ENCODE results near the gene HSPA14. TPM values are rescaled to one million over a fixed set of nuclear protein-coding genes. Genes with fewer than 3 reads are reported as not detected.

The HSPA14 gene
- 14.9 TPM for polyA plus RNA-seq
- long read RNA-seq, donor 1, partial matches to known transcripts = 0 of 2 reads
- long read RNA-seq, donor 1, other reads (novel, unspliced or antisense) = 0 of 2 reads
- long read RNA-seq, donor 2, transcript HSPA14-201 (14 exons, 1,904 nt) = major isoform, 6 of 11 reads
- long read RNA-seq, donor 2, partial matches to known transcripts = 5 of 11 reads
- long read RNA-seq, donor 2, other reads (novel, unspliced or antisense) = 0 of 11 reads
- long read RNA-seq, donor 3 = 0 reads
- long read RNA-seq, donor 4 = 0 reads
- long read RNA-seq, donor 5, partial matches to known transcripts = 0 of 2 reads
- long read RNA-seq, donor 5, other reads (novel, unspliced or antisense) = 0 of 2 reads
- long read RNA-seq, donor 6, partial matches to known transcripts = 5 of 8 reads
- long read RNA-seq, donor 6, other reads (novel, unspliced or antisense) = 0 of 8 reads
- long read RNA-seq, donor 7, partial matches to known transcripts = 0 of 4 reads
- long read RNA-seq, donor 7, other reads (novel, unspliced or antisense) = 0 of 4 reads
- long read RNA-seq, donor 8, partial matches to known transcripts = 12 of 16 reads
- long read RNA-seq, donor 8, other reads (novel, unspliced or antisense) = 0 of 16 reads
- long read RNA-seq, donor 9, partial matches to known transcripts = 7 of 7 reads
- long read RNA-seq, donor 9, other reads (novel, unspliced or antisense) = 0 of 7 reads
- long read RNA-seq, donor 10, partial matches to known transcripts = 0 of 1 reads
- long read RNA-seq, donor 10, other reads (novel, unspliced or antisense) = 0 of 1 reads
- long read RNA-seq, donor 11, partial matches to known transcripts = 0 of 2 reads
- long read RNA-seq, donor 11, other reads (novel, unspliced or antisense) = 0 of 2 reads

DNA sequence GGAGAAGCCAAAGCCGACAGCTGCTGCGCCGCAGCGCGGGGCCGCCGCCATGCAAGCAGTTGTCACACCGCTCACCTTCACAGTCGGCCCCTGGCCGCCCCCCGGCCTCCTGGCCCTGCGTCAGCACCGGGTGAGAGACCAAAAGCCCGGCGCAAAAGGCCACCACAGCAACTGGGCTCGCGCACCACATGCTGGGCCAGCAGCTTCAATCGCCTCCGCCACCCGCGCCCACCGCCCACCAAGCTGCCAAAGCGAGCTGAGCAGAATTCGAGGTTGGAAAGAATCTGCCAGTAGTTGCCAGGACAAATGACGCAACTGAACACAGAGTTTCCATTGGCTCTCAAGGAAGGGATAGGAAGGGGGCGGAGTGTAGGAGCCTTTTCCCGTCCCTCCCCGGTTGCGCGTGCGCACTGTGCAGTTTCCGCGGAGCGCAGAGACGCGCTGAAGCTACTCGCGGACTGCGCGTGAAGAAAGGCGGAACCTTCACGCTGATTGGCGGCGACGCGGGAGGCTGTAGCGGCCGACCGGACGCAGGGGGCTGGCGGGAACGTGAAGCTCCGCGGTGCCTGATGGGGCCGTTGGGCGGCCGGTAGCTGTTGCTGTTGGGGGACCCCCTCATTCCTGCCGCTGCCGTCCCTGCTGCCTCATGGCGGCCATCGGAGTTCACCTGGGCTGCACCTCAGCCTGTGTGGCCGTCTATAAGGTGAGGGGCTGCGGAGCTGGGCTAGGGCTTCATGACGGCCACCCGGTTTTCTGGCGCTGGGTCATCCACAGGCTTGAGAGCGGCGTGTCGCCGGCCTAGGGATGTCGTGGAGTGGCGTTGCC lies at the start of gene HSPA14, which contains the start of the genes CDNF and MSANTD7:
Gene HSPA14 (plus strand): TSS at position 550 of the 825 bp plus-strand sequence. CDS start 97 bp downstream, at position 647.
Gene CDNF (minus strand): TSS at position 281 of the 825 bp plus-strand sequence. CDS start 91 bp downstream, at position 190.
Gene MSANTD7 (plus strand): TSS at position 550 of the 825 bp plus-strand sequence. CDS start 3,979 bp downstream, outside the sequence.
- no CpG with 5 or more reads among the region's 72 CpGs for WGBS (ENCODE audit: insufficient coverage, low lambda C conversion rate)

DNA sequence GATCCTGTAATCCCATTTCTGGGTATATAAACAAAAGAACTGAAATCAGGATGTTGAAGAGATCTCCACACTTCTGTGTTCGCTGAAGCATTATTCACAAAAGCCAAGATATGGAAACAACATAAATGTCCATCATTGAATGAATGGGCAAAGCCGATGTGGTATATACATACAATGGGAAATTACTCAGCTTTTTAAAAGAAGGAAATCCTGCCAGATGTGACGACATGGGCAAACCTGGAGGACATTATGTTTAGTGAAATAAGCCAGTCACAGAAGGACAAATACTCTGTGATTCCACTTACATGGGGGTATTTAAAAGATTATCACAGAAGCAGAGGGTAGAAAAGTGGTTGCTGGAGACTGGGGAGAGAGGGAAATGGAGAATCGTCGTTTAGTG lies 39.5 kb upstream of the HSPA14 start:
- no peak overlapping the region for H3K4me3 ChIP-seq (ENCODE audit: low read length)
- H3K27me3 ChIP-seq (ENCODE audit: control insufficient read depth, insufficient read depth, low read length) = peaks cover 4% of the 10 kb centered on the region
- WGBS (ENCODE audit: insufficient coverage, low lambda C conversion rate) = 76% methylated on average over 3 of the region's 5 CpGs
- H3K27ac ChIP-seq (ENCODE audit: low read length) = no peak overlapping the region
- DNase-seq = no peak
- H3K9me3 ChIP-seq (ENCODE audit: control insufficient read depth, low read depth, low read length) = no peaks in the 10 kb centered on the region
- H3K36me3 ChIP-seq (ENCODE audit: control insufficient read depth, insufficient read depth, low read length) = no peaks in the 10 kb centered on the region
- no peaks in the 10 kb centered on the region for H3K4me1 ChIP-seq (ENCODE audit: control insufficient read depth, insufficient read depth, low read length)

More for the DNA sequence above, at the start of gene HSPA14, which contains the start of the genes CDNF and MSANTD7:
- Histone ChIP-seq H3K9me3 (ENCODE audit: control insufficient read depth, low read depth, low read length) (no peaks in the 10 kb centered on the region), H3K4me1 (ENCODE audit: control insufficient read depth, insufficient read depth, low read length) (no peaks in the 10 kb centered on the region), H3K4me3 (ENCODE audit: low read length) (peak within 1 kb of the TSS; percentile 93), H3K27ac (ENCODE audit: low read length) (peak within 1 kb of the TSS; percentile 97), H3K27me3 (ENCODE audit: control insufficient read depth, insufficient read depth, low read length) (no peaks in the 10 kb centered on the region), H3K36me3 (ENCODE audit: control insufficient read depth, insufficient read depth, low read length) (peaks cover 20% of the 10 kb centered on the region)
- peak; percentile 100 for DNase-seq

- Histone ChIP-seq H3K4me1 (ENCODE audit: control insufficient read depth, insufficient read depth, low read length) (no peaks in the 10 kb centered on the region), H3K27me3 (ENCODE audit: control insufficient read depth, insufficient read depth, low read length) (peaks cover 4% of the 10 kb centered on the region), H3K36me3 (ENCODE audit: control insufficient read depth, insufficient read depth, low read length) (no peaks in the 10 kb centered on the region), H3K9me3 (ENCODE audit: control insufficient read depth, low read depth, low read length) (no peaks in the 10 kb centered on the region), H3K4me3 (ENCODE audit: low read length) (no peak overlapping the region), H3K27ac (ENCODE audit: low read length) (no peak overlapping the region)
- WGBS (ENCODE audit: insufficient coverage, low lambda C conversion rate) = no CpG with 5 or more reads among the region's 1 CpG
- DNase-seq = no peak
Observed at GRCh38 chr10:14800397-14800796, 37.7 kb upstream of the HSPA14 start.

GRCh38 chr10:14801723-14802122 lies 36.4 kb upstream of the HSPA14 start:
- no CpG with 5 or more reads among the region's 5 CpGs for WGBS (ENCODE audit: insufficient coverage, low lambda C conversion rate)
- peak; percentile 5 to 13 for DNase-seq
- Histone ChIP-seq H3K4me3 (ENCODE audit: low read length) (no peak overlapping the region), H3K9me3 (ENCODE audit: control insufficient read depth, low read depth, low read length) (no peaks in the 10 kb centered on the region), H3K27me3 (ENCODE audit: control insufficient read depth, insufficient read depth, low read length) (peaks cover 4% of the 10 kb centered on the region), H3K4me1 (ENCODE audit: control insufficient read depth, insufficient read depth, low read length) (no peaks in the 10 kb centered on the region), H3K36me3 (ENCODE audit: control insufficient read depth, insufficient read depth, low read length) (no peaks in the 10 kb centered on the region), H3K27ac (ENCODE audit: low read length) (no peak overlapping the region)

- Histone ChIP-seq H3K9me3 (ENCODE audit: control insufficient read depth, low read depth, low read length) (no peaks in the 10 kb centered on the region), H3K27ac (ENCODE audit: low read length) (no peak overlapping the region), H3K36me3 (ENCODE audit: control insufficient read depth, insufficient read depth, low read length) (no peaks in the 10 kb centered on the region), H3K27me3 (ENCODE audit: control insufficient read depth, insufficient read depth, low read length) (peaks cover 4% of the 10 kb centered on the region), H3K4me1 (ENCODE audit: control insufficient read depth, insufficient read depth, low read length) (no peaks in the 10 kb centered on the region), H3K4me3 (ENCODE audit: low read length) (no peak overlapping the region)
- no peak for DNase-seq
- WGBS (ENCODE audit: insufficient coverage, low lambda C conversion rate) = 40% methylated on average over 1 of the region's 1 CpG
Observed at GRCh38 chr10:14803827-14804226, 34.3 kb upstream of the HSPA14 start.

DNA sequence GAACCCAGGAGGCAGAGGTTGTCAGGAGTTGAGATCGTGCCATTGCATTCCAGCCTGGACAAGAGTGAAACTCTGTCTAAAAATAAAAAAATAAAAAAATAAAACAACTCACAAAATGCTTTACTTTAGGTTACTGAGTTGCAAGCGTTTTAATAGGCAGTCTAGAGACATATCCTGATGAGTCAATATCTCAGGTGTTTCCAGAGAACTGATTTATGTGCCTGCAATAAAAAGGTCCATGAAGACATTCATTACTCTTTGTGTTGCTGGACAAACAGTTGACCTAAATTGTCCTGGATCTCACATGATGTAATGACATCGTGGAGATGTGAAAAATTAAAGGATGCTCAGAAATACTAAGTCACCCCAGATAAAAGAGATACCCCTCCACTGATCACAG lies 31.8 kb upstream of the HSPA14 start:
- H3K9me3 ChIP-seq (ENCODE audit: control insufficient read depth, low read depth, low read length) = no peaks in the 10 kb centered on the region
- no CpG with 5 or more reads among the region's 3 CpGs for WGBS (ENCODE audit: insufficient coverage, low lambda C conversion rate)
- no peak overlapping the region for H3K27ac ChIP-seq (ENCODE audit: low read length)
- H3K4me1 ChIP-seq (ENCODE audit: control insufficient read depth, insufficient read depth, low read length) = no peaks in the 10 kb centered on the region
- no peak overlapping the region for H3K4me3 ChIP-seq (ENCODE audit: low read length)
- H3K36me3 ChIP-seq (ENCODE audit: control insufficient read depth, insufficient read depth, low read length) = no peaks in the 10 kb centered on the region
- no peak for DNase-seq
- peaks cover 4% of the 10 kb centered on the region for H3K27me3 ChIP-seq (ENCODE audit: control insufficient read depth, insufficient read depth, low read length)

DNA sequence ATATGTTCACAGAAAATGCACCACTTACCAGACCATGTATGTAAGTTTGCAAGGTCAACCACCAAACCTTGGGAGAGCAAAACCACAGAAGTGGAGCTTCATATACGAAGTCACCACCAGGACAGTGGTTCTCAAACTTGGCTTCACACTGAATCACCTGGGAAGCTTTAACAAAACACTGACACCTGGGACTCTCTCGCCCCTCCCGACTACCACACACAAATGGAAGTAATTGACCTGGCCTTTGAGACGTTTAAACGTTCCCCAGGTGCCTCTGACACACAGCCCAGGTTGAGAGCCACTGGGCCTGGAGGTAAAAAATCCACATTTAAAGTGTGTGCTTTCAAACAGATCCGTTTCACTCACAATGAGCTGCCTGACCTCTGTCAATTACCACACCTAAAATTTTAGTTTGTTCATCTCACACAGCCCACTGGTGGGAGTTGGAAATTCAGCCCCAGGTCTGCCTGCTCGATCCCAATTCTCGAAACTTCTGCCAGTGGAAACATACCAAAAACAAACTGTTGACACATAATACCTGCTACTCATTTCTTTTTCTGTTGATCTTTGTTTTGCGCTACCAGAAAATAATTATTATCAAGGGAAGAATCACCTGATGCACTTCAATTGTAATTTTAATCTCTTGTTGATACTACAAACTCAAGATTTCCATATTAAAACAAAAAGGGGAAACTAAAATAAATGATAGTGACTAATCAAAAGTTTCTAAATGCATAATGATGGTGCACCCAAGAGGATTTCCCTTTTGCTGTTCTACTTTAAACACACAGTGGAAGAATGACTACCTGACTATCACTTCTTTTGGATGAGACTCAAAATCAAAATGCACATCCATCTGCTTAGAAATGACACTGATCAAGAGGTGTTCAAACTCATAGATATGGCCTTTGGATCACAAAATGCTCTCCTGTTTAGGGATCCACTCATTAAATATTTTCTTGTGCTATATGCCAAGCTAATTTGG lies 26.8 kb upstream of the HSPA14 start:
- Histone ChIP-seq H3K4me1 (ENCODE audit: control insufficient read depth, insufficient read depth, low read length) (no peaks in the 10 kb centered on the region), H3K4me3 (ENCODE audit: low read length) (no peak overlapping the region), H3K27me3 (ENCODE audit: control insufficient read depth, insufficient read depth, low read length) (no peaks in the 10 kb centered on the region), H3K9me3 (ENCODE audit: control insufficient read depth, low read depth, low read length) (no peaks in the 10 kb centered on the region), H3K27ac (ENCODE audit: low read length) (no peak overlapping the region), H3K36me3 (ENCODE audit: control insufficient read depth, insufficient read depth, low read length) (no peaks in the 10 kb centered on the region)
- 100% methylated on average over 3 of the region's 9 CpGs for WGBS (ENCODE audit: insufficient coverage, low lambda C conversion rate)
- DNase-seq = no peak

GRCh38 chr10:14812271-14812670 lies 25.8 kb upstream of the HSPA14 start:
- WGBS (ENCODE audit: insufficient coverage, low lambda C conversion rate) = no CpG with 5 or more reads among the region's 3 CpGs
- H3K36me3 ChIP-seq (ENCODE audit: control insufficient read depth, insufficient read depth, low read length) = no peaks in the 10 kb centered on the region
- no peak overlapping the region for H3K27ac ChIP-seq (ENCODE audit: low read length)
- no peaks in the 10 kb centered on the region for H3K9me3 ChIP-seq (ENCODE audit: control insufficient read depth, low read depth, low read length)
- H3K4me1 ChIP-seq (ENCODE audit: control insufficient read depth, insufficient read depth, low read length) = no peaks in the 10 kb centered on the region
- H3K27me3 ChIP-seq (ENCODE audit: control insufficient read depth, insufficient read depth, low read length) = no peaks in the 10 kb centered on the region
- DNase-seq = no peak
- H3K4me3 ChIP-seq (ENCODE audit: low read length) = no peak overlapping the region

GRCh38 chr10:14815681-14816080 lies 22.4 kb upstream of the HSPA14 start:
- H3K4me1 ChIP-seq (ENCODE audit: control insufficient read depth, insufficient read depth, low read length) = no peaks in the 10 kb centered on the region
- H3K27me3 ChIP-seq (ENCODE audit: control insufficient read depth, insufficient read depth, low read length) = no peaks in the 10 kb centered on the region
- no peak overlapping the region for H3K27ac ChIP-seq (ENCODE audit: low read length)
- no peak for DNase-seq
- H3K9me3 ChIP-seq (ENCODE audit: control insufficient read depth, low read depth, low read length) = no peaks in the 10 kb centered on the region
- no peak overlapping the region for H3K4me3 ChIP-seq (ENCODE audit: low read length)
- H3K36me3 ChIP-seq (ENCODE audit: control insufficient read depth, insufficient read depth, low read length) = no peaks in the 10 kb centered on the region
- no CpG with 5 or more reads among the region's 6 CpGs for WGBS (ENCODE audit: insufficient coverage, low lambda C conversion rate)
